Esophagus squamous epithelium (tissue), 5 donors: ENCODE measurements around the gene DOK5. TPM values are rescaled to one million over a fixed set of nuclear protein-coding genes. Genes with fewer than 3 reads are reported as not detected.

Experiments used
- DNase-seq: peaks from one replicate; lab custom pipeline; 2025; lab: John Stamatoyannopoulos, UW
- H3K27ac ChIP-seq, 4 donors: fragments of 200-600 bp; sonication (generic); one replicate each; pipeline ENCODE4 v1.5.1; 2016 to 2019; ENCODE audit warnings: mild to moderate bottlenecking in 1 of 4
- H3K27me3 ChIP-seq, 4 donors: fragments of 200-600 bp; sonication (generic); 1 replicate in 3 of 4; 2 replicates in 1 of 4; pipeline versions ENCODE4 v1.5.1 to v1.6.0; 2017 to 2021; ENCODE audit warnings: antibody characterized with exemption in 1 of 4
- H3K36me3 ChIP-seq, 3 donors: fragments of 200-600 bp; sonication (generic); one replicate each; pipeline ENCODE4 v1.5.1; 2016 to 2019
- H3K4me1 ChIP-seq, 3 donors: fragments of 200-600 bp; sonication (generic); one replicate each; pipeline ENCODE4 v1.5.1; 2017 to 2019
- H3K4me3 ChIP-seq, 4 donors: fragments of 200-600 bp; sonication (generic); 1 replicate in 3 of 4; 2 replicates in 1 of 4; pipeline ENCODE4 v1.5.1; 2016 to 2019; ENCODE audit warnings: mild to moderate bottlenecking in 2 of 4, moderate library complexity in 1 of 4
- H3K9me3 ChIP-seq, 3 donors: fragments of 200-600 bp; sonication (generic); one replicate each; pipeline ENCODE4 v1.5.1; 2016 to 2019
- CTCF ChIP-seq, 6 experiments: fragments of 450-650 bp in 4 of 6; fragments of 200-600 bp in 2 of 6; sonication (generic) in 2 of 6; IDR thresholded peaks; one replicate each; pipeline ENCODE4 v1.5.1; 2016 to 2019; ENCODE audit warnings: antibody characterized with exemption in 6 of 6, mild to moderate bottlenecking in 4 of 6, moderate library complexity in 4 of 6
- POLR2A ChIP-seq, 4 donors: fragments of 450-650 bp; IDR thresholded peaks; one replicate each; pipeline ENCODE4 v1.6.1; 2017; ENCODE audit warnings: antibody characterized with exemption in 4 of 4, mild to moderate bottlenecking in 4 of 4, moderate library complexity in 3 of 4
- WGBS, 2 donors: methylation state at CpG; one replicate each; pipeline ENCODE4 v1.1.5; 2018; 5-methylcytosine and 5-hydroxymethylcytosine counted together
- intact Hi-C: fragments of 100-400 bp; cut with DNase I; formaldehyde crosslinking; loops from one replicate; pipeline ENCODE4 v1.15.0; 2022
- total RNA-seq, 4 donors: library from RNA; depleted of rRNA; stranded (reverse); fragments of >200 nt; gene quantifications; one replicate each; pipeline ENCODE4 v1.1.0, GENCODE V29; 2016
- donor health status: DM: yes; HTN: yes; CAD: no.

The DOK5 gene
- total RNA-seq, 4 donors from 2014 or later, result 0.38 to 1.3 TPM; not detected in 2

- H3K27ac ChIP-seq, result no peak overlapping the region
- DNase-seq, result no peak
- peaks cover 3 to 25% (median 13%) of the 10 kb centered on the region in 3 donors for H3K4me1 ChIP-seq
- no peak overlapping the region for H3K4me3 ChIP-seq
- WGBS, 2 donors, result 47 to 59% methylated on average over 3 of the region's 3 CpGs
- no peaks in the 10 kb centered on the region for H3K9me3 ChIP-seq
- TF ChIP-seq CTCF (IDR thresholded peaks at IDR 0.05), result no peak
- no peaks in the 10 kb centered on the region for H3K36me3 ChIP-seq
- intact Hi-C loops, result no loop called here
- H3K27me3 ChIP-seq, result peaks cover 0 to 47% (median 7%) of the 10 kb centered on the region in 4 donors
Observed at GRCh38 chr20:54474046-54474445, 1.3 kb upstream of the DOK5 start.

- DNase-seq, result no peak
- H3K4me1 ChIP-seq, result peaks cover 3 to 25% (median 13%) of the 10 kb centered on the region in 3 donors
- intact Hi-C loops, result no loop called here
- WGBS, 2 donors, result 14 to 40% methylated on average over 4 to 10 of the region's 10 CpGs
- H3K36me3 ChIP-seq, result no peaks in the 10 kb centered on the region
- H3K27ac ChIP-seq, result peak overlapping the region in 2 of 4 donors; percentile 11 to 61
- peaks cover 0 to 55% (median 8%) of the 10 kb centered on the region in 4 donors for H3K27me3 ChIP-seq
- H3K9me3 ChIP-seq, result no peaks in the 10 kb centered on the region
- H3K4me3 ChIP-seq, result peak overlapping the region in 3 of 4 donors; percentile 41 to 70 (median 51)
- TF ChIP-seq CTCF (IDR thresholded peaks at IDR 0.05), result no peak
- no peak for TF ChIP-seq POLR2A (IDR thresholded peaks at IDR 0.05)
Observed at GRCh38 chr20:54474866-54475265, 527 bp upstream of the DOK5 start.

- H3K27me3 ChIP-seq, result peaks cover 0 to 65% (median 8%) of the 10 kb centered on the region in 4 donors
- intact Hi-C loops, result no loop called here
- 7 to 13% methylated on average over 17 to 30 of the region's 32 CpGs for WGBS, 2 donors
- TF ChIP-seq CTCF (IDR thresholded peaks at IDR 0.05) (no peak), POLR2A (IDR thresholded peaks at IDR 0.05) (no peak)
- H3K27ac ChIP-seq, result peak overlapping the region in 1 of 4 donors; percentile 61
- H3K9me3 ChIP-seq, result no peaks in the 10 kb centered on the region
- H3K4me3 ChIP-seq, result peak overlapping the region; percentile 24 to 70 (median 46)
- peaks cover 3 to 25% (median 13%) of the 10 kb centered on the region in 3 donors for H3K4me1 ChIP-seq
- no peaks in the 10 kb centered on the region for H3K36me3 ChIP-seq
- DNase-seq, result no peak
Observed at GRCh38 chr20:54476169-54477009, 996 bp downstream of the DOK5 start.

GRCh38 chr20:54477191-54477955 is 2.0 kb downstream of the DOK5 start:
- TF ChIP-seq POLR2A (IDR thresholded peaks at IDR 0.05) (no peak), CTCF (IDR thresholded peaks at IDR 0.05) (no peak)
- peak overlapping the region in 1 of 4 donors; percentile 70 for H3K4me3 ChIP-seq
- 17 to 28% methylated on average over 3 of the region's 3 CpGs for WGBS, 2 donors
- intact Hi-C loops, result no loop called here
- peaks cover 3 to 25% (median 13%) of the 10 kb centered on the region in 3 donors for H3K4me1 ChIP-seq
- no peaks in the 10 kb centered on the region for H3K36me3 ChIP-seq
- H3K27me3 ChIP-seq, result peaks cover 0 to 70% (median 8%) of the 10 kb centered on the region in 4 donors
- no peaks in the 10 kb centered on the region for H3K9me3 ChIP-seq
- no peak overlapping the region for H3K27ac ChIP-seq
- DNase-seq, result no peak
